B cell (primary cell): ENCODE measurements around the gene COX5B. TPM values are rescaled to one million over a fixed set of nuclear protein-coding genes. Genes with fewer than 3 reads are reported as not detected.
"Not testable (repeated sequence)": the region's sequence is repeated elsewhere in the genome, so short reads cannot be mapped to it uniquely, and the experiment has no call there.

Experiments
- ATAC-seq: fragments of 200-7000 bp; cut with Tn5 transposase; one replicate; pipeline ENCODE4 v1.10.0; 2021; ENCODE audit warnings: low read depth, mild to moderate bottlenecking, moderate number of reproducible peaks, moderate library complexity
- CTCF ChIA-PET: fragments of 350-600 bp; sonication (Branson Sonifier 250); formaldehyde crosslinking; loops from one replicate; lab custom pipeline; 2021; ENCODE audit warnings: antibody characterized with exemption, inconsistent platforms; lab: Charles Lee
- POLR2A ChIA-PET: fragments of 350-600 bp; sonication (Branson Sonifier 250); formaldehyde crosslinking; loops from one replicate; lab custom pipeline; 2021; ENCODE audit warnings: antibody characterized with exemption; lab: Charles Lee
- DNase-seq: peaks from one replicate; pipeline ENCODE4 v3.0.0; 2013
- H2AFZ ChIP-seq: 2 replicates; pipeline ENCODE4 v1.6.1; 2012; ENCODE audit warnings: mild to moderate bottlenecking, low read depth, low read length; ENCODE audit not compliant: insufficient read depth, poor library complexity, severe bottlenecking
- H3K27ac ChIP-seq, 2 donors: 1 replicate in 1 of 2; 2 replicates in 1 of 2; pipeline ENCODE4 v1.5.1; 2012 to 2013; ENCODE audit warnings: low read length in 2 of 2, mild to moderate bottlenecking in 2 of 2, moderate library complexity in 1 of 2
- H3K27me3 ChIP-seq, 4 experiments: fragments of 200-600 bp in 1 of 4; sonication (generic) in 1 of 4; replicated peaks in 1 of 4; 1 replicate in 2 of 4; 2 replicates in 2 of 4; pipeline versions ENCODE4 v1.6.1 to v1.7.0; 2013 to 2016; ENCODE audit warnings: low read length in 3 of 4, mild to moderate bottlenecking in 2 of 4, mixed read lengths in 1 of 4, moderate library complexity in 1 of 4; ENCODE audit not compliant: insufficient read depth in 4 of 4, control insufficient read depth in 3 of 4; ENCODE audit errors: control extremely low read depth in 1 of 4
- H3K36me3 ChIP-seq, 2 experiments: replicated peaks in 1 of 2; 1 replicate in 1 of 2; 2 replicates in 1 of 2; pipeline versions ENCODE4 v1.6.1 to v1.7.1; 2013; ENCODE audit warnings: low read length in 1 of 2; ENCODE audit not compliant: insufficient read depth in 2 of 2, control insufficient read depth in 1 of 2; ENCODE audit errors: control extremely low read depth in 1 of 2, extremely low read depth in 1 of 2
- H3K4me1 ChIP-seq, 2 donors: fragments of 200-600 bp in 1 of 2; sonication (generic) in 1 of 2; 1 replicate in 1 of 2; 2 replicates in 1 of 2; pipeline versions ENCODE4 v1.5.1 to v1.6.1; 2013 to 2017; ENCODE audit warnings: low read length in 2 of 2; ENCODE audit not compliant: control insufficient read depth in 2 of 2, insufficient read depth in 2 of 2
- H3K4me2 ChIP-seq: replicated peaks from 2 replicates; pipeline ENCODE3; 2012; ENCODE audit warnings: mild to moderate bottlenecking, low read depth, low read length; ENCODE audit not compliant: poor library complexity, severe bottlenecking
- H3K4me3 ChIP-seq, 5 experiments: fragments of 200-600 bp in 1 of 5; sonication (generic) in 1 of 5; 1 replicate in 3 of 5; 2 replicates in 2 of 5; pipeline versions ENCODE4 v1.5.1 to v1.7.0; 2011 to 2016; ENCODE audit warnings: low read length in 4 of 5, mild to moderate bottlenecking in 4 of 5, low read depth in 2 of 5, control low read depth in 1 of 5, moderate library complexity in 1 of 5; ENCODE audit not compliant: insufficient read depth in 1 of 5; ENCODE audit errors: control extremely low read depth in 1 of 5, extremely low read depth in 1 of 5
- H3K79me2 ChIP-seq: fragments of 200-600 bp; sonication (generic); one replicate; pipeline ENCODE4 v1.6.0; 2016; ENCODE audit warnings: low read length; ENCODE audit not compliant: control insufficient read depth, insufficient read depth
- H3K9ac ChIP-seq: fragments of 200-600 bp; sonication (generic); 2 replicates; pipeline ENCODE4 v1.6.1; 2017; ENCODE audit warnings: mild to moderate bottlenecking, low read length, moderate library complexity
- H3K9me3 ChIP-seq, 3 donors: one replicate each; pipeline versions ENCODE4 v1.6.1 to v1.7.1; 2013; ENCODE audit warnings: low read length in 2 of 3; ENCODE audit not compliant: control insufficient read depth in 2 of 3, insufficient read depth in 1 of 3; ENCODE audit errors: control extremely low read depth in 1 of 3
- H4K20me1 ChIP-seq: 2 replicates; pipeline ENCODE4 v1.6.0; 2012; ENCODE audit warnings: mild to moderate bottlenecking, low read length; ENCODE audit not compliant: insufficient read depth, control insufficient read depth, poor library complexity, severe bottlenecking
- H3K27ac Mint-ChIP-seq: one replicate; pipeline ENCODE4 v1.8.0; 2021; ENCODE audit warnings: mixed read lengths
- H3K27me3 Mint-ChIP-seq: one replicate; pipeline ENCODE4 v1.8.0; 2021; ENCODE audit warnings: mixed read lengths
- H3K4me1 Mint-ChIP-seq: one replicate; pipeline ENCODE4 v1.8.0; 2021; ENCODE audit warnings: mixed read lengths
- H3K4me3 Mint-ChIP-seq: one replicate; pipeline ENCODE4 v1.8.0; 2021; ENCODE audit warnings: mixed read lengths
- H3K9me3 Mint-ChIP-seq: one replicate; pipeline ENCODE4 v1.8.0; 2022; ENCODE audit warnings: mixed read lengths; ENCODE audit not compliant: insufficient read depth
- CTCF ChIP-seq: fragments of 200-600 bp; IDR thresholded peaks from one replicate; pipeline ENCODE4 v1.8.0; 2022; ENCODE audit warnings: antibody characterized with exemption, mild to moderate bottlenecking
- EZH2 ChIP-seq: IDR thresholded peaks from 2 replicates; pipeline ENCODE4 v1.6.1; 2012; ENCODE audit warnings: borderline replicate concordance, low read depth, mild to moderate bottlenecking, moderate library complexity, low read length; ENCODE audit not compliant: insufficient read depth, poor library complexity, severe bottlenecking
- WGBS: methylation state at CpG from one replicate; pipeline ENCODE4 v1.1.5; 2013; ENCODE audit warnings: missing lambda C conversion rate; ENCODE audit not compliant: insufficient coverage; 5-methylcytosine and 5-hydroxymethylcytosine counted together
- intact Hi-C: fragments of 100-400 bp; cut with micrococcal nuclease; formaldehyde crosslinking; loops from one replicate; pipeline ENCODE4 v1.10.0; 2022
- polyA plus RNA-seq: library from polyadenylated mRNA; depleted of rRNA; stranded (reverse); fragments of >200 nt; gene quantifications from 2 replicates; pipeline ENCODE4 v1.2.3, GENCODE V29; 2012
- total RNA-seq, 2 donors: library from RNA; stranded (reverse); fragments of 120-200 nt in 1 of 2; gene quantifications; 1 replicate in 1 of 2; 2 replicates in 1 of 2; pipeline versions ENCODE4 v1.2.3 to v1.2.4, GENCODE V29; 2013 to 2022

Gene COX5B
- total and polyA plus RNA-seq, 2 donors (not counting 1 experiment from before 2014, with no cell fraction given), result 111 to 164 TPM

- Histone ChIP-seq H3K27ac (no peak overlapping the region), H3K27me3 (no peaks in the 10 kb centered on the region), H3K4me1 (peaks cover 0 to 5% of the 10 kb centered on the region in 2 donors), H2AFZ (no peak overlapping the region), H3K4me2 (no peak overlapping the region), H3K4me3 (no peak overlapping the region), H3K9me3 (peaks cover 0 to 5% (median 0%) of the 10 kb centered on the region in 3 donors), H3K79me2 (no peaks in the 10 kb centered on the region), H3K9ac (no peak overlapping the region), H3K36me3 (no peaks in the 10 kb centered on the region), H4K20me1 (no peaks in the 10 kb centered on the region)
- CTCF ChIA-PET, result interaction anchor here (0.7 to 1.6 kb wide), 2 partner anchors 20 to 1149 kb away, joined by 4 to 5 read pairs; no protein-coding TSS in a partner anchor
- no peak for ATAC-seq
- Mint-ChIP-seq H3K27ac (no peak overlapping the region), H3K4me1 (peaks cover 2% of the 10 kb centered on the region), H3K4me3 (no peak overlapping the region), H3K9me3 (no peaks in the 10 kb centered on the region), H3K27me3 (no peaks in the 10 kb centered on the region)
- intact Hi-C loops, result no loop called here
- DNase-seq, result no peak
- WGBS, result no CpG with 5 or more reads among the region's 2 CpGs
- TF ChIP-seq CTCF, result no peak
- no peak for TF ChIP-seq EZH2
- POLR2A ChIA-PET, result no interaction called here
These were observed 31.6 kb downstream of the COX5B start for GRCh38 chr2:97677480-97677879.

GRCh38 chr2:97678298-97678697 is 32.4 kb downstream of the COX5B start:
- H3K27ac ChIP-seq, result no peak overlapping the region
- no peak overlapping the region for H2AFZ ChIP-seq
- WGBS, result no CpG with 5 or more reads among the region's 1 CpG
- intact Hi-C loops, result no loop called here
- H3K9ac ChIP-seq, result no peak overlapping the region
- CTCF ChIA-PET, result interaction anchor here (0.7 kb wide), 1 partner anchor 1150 kb away, joined by 4 read pairs; no protein-coding TSS in a partner anchor
- no peak overlapping the region for H3K4me3 ChIP-seq
- H3K4me1 Mint-ChIP-seq, result peaks cover 2% of the 10 kb centered on the region
- peaks cover 0 to 5% (median 0%) of the 10 kb centered on the region in 3 donors for H3K9me3 ChIP-seq
- ATAC-seq, result no peak
- H4K20me1 ChIP-seq, result no peaks in the 10 kb centered on the region
- POLR2A ChIA-PET, result no interaction called here
- TF ChIP-seq EZH2 (no peak), CTCF (no peak)
- H3K9me3 Mint-ChIP-seq, result no peaks in the 10 kb centered on the region
- no peaks in the 10 kb centered on the region for H3K27me3 Mint-ChIP-seq
- H3K4me1 ChIP-seq, result peaks cover 0 to 5% of the 10 kb centered on the region in 2 donors
- no peaks in the 10 kb centered on the region for H3K36me3 ChIP-seq
- no peak overlapping the region for H3K4me3 Mint-ChIP-seq
- H3K79me2 ChIP-seq, result no peaks in the 10 kb centered on the region
- H3K4me2 ChIP-seq, result no peak overlapping the region
- DNase-seq, result no peak
- H3K27me3 ChIP-seq, result no peaks in the 10 kb centered on the region
- H3K27ac Mint-ChIP-seq, result no peak overlapping the region

- 67% methylated on average over 1 of the region's 3 CpGs for WGBS
- H3K4me3 Mint-ChIP-seq, H4K20me1 ChIP-seq, H3K9me3 ChIP-seq, H3K27ac ChIP-seq, H3K27me3 Mint-ChIP-seq, H3K4me2 ChIP-seq, POLR2A ChIA-PET, H3K27me3 ChIP-seq, H3K4me1 ChIP-seq, H3K36me3 ChIP-seq, H3K79me2 ChIP-seq, H2AFZ ChIP-seq, H3K27ac Mint-ChIP-seq, intact Hi-C loops, ATAC-seq, H3K4me3 ChIP-seq, H3K9ac ChIP-seq, DNase-seq, H3K9me3 Mint-ChIP-seq, H3K4me1 Mint-ChIP-seq: not testable (repeated sequence)
- CTCF ChIA-PET, result interaction anchor here (0.7 kb wide), 1 partner anchor 9 kb away, joined by 5 read pairs; no protein-coding TSS in a partner anchor
These were observed 41.4 kb downstream of the COX5B start for GRCh38 chr2:97687235-97687634.
